HCT116 (cell line): ENCODE data around the gene LAGE3. TPM values are rescaled to one million over a fixed set of nuclear protein-coding genes. Genes with fewer than 3 reads are reported as not detected.

Experiments
- ATAC-seq: fragments of 200-7000 bp; cut with Tn5 transposase; 2 replicates; pipeline ENCODE4 v1.9.1; 2020; ENCODE audit warnings: mild to moderate bottlenecking, moderate library complexity
- BruUV-seq: library from RNA; stranded (reverse); fragments of 400-500 nt; replicated peaks from 2 replicates; lab custom pipeline; 2021; lab: Mats Ljungman, UMichigan
- CTCF ChIA-PET: fragments of 300-600 bp; sonication (Branson Sonifier 250); formaldehyde crosslinking; loops from one replicate; lab custom pipeline; 2021; ENCODE audit warnings: antibody characterized with exemption; lab: Charles Lee
- POLR2A ChIA-PET: fragments of 300-600, 350-600 bp; sonication (Branson Sonifier 250); formaldehyde crosslinking; loops from one replicate; lab custom pipeline; 2021; ENCODE audit warnings: antibody characterized with exemption; lab: Charles Lee
- RAD21 ChIA-PET, 2 experiments: fragments of 300-600 bp; sonication (Branson Sonifier 250); formaldehyde crosslinking; loops; one replicate each; lab custom pipeline; 2023; ENCODE audit warnings: low total read pairs in 2 of 2; ENCODE audit not compliant: uncharacterized antibody in 2 of 2, unreplicated experiment in 2 of 2, low non-redundant PET in 1 of 2; lab: Charles Lee
- DNase-seq: peaks from one replicate; pipeline ENCODE4 v3.0.0-alpha.2; 2010; ENCODE audit warnings: low read depth, low spot score
- H2AFZ ChIP-seq: fragments of 200-600 bp; shearing (Covaris generic), sonication (generic); 2 replicates; pipeline ENCODE4 v1.6.1; 2017; ENCODE audit warnings: low read depth, mixed run types, mixed read lengths, antibody characterized with exemption, low read length; ENCODE audit not compliant: poor library complexity, severe bottlenecking
- H3K27ac ChIP-seq: 2 replicates; pipeline ENCODE4 v1.5.1; 2012; ENCODE audit warnings: low read depth, low read length
- H3K27me3 ChIP-seq: fragments of 200-600 bp; sonication (generic); 2 replicates; pipeline ENCODE4 v1.6.1; 2016; ENCODE audit warnings: mixed run types, low read length, mixed read lengths; ENCODE audit not compliant: insufficient read depth
- H3K36me3 ChIP-seq, 2 experiments: fragments of 200-500 bp in 1 of 2; fragments of 200-600 bp in 1 of 2; sonication (Bioruptor generic) in 1 of 2; sonication (generic) in 1 of 2; 2 replicates each; pipeline versions ENCODE4 v1.5.1 to v1.6.1; 2014 to 2016; ENCODE audit warnings: low read length in 2 of 2, inconsistent platforms in 1 of 2, mixed read lengths in 1 of 2, mixed run types in 1 of 2; ENCODE audit not compliant: insufficient read depth in 2 of 2, control insufficient read depth in 1 of 2
- H3K4me1 ChIP-seq, 2 experiments: fragments of 200-600 bp in 1 of 2; sonication (generic) in 1 of 2; 2 replicates each; pipeline versions ENCODE4 v1.5.1 to v1.6.1; 2012 to 2017; ENCODE audit warnings: low read length in 2 of 2, inconsistent platforms in 1 of 2, mild to moderate bottlenecking in 1 of 2, mixed read lengths in 1 of 2, mixed run types in 1 of 2, moderate library complexity in 1 of 2; ENCODE audit not compliant: insufficient read depth in 2 of 2, control insufficient read depth in 1 of 2
- H3K4me2 ChIP-seq: fragments of 200-600 bp; sonication (generic); 2 replicates; pipeline ENCODE4 v1.6.1; 2017; ENCODE audit warnings: mixed run types, low read length, mixed read lengths
- H3K4me3 ChIP-seq, 2 experiments: fragments of 200-600 bp in 1 of 2; sonication (generic) in 1 of 2; replicated peaks in 1 of 2; 2 replicates each; pipeline ENCODE4 v1.5.1; 2011 to 2016; ENCODE audit warnings: low read length in 2 of 2, control low read depth in 1 of 2, low read depth in 1 of 2, mild to moderate bottlenecking in 1 of 2, mixed read lengths in 1 of 2, mixed run types in 1 of 2
- H3K79me2 ChIP-seq: fragments of 200-600 bp; sonication (generic); 2 replicates; pipeline ENCODE4 v1.6.1; 2017; ENCODE audit warnings: mild to moderate bottlenecking, mixed run types, low read length, moderate library complexity, mixed read lengths; ENCODE audit not compliant: insufficient read depth
- H3K9ac ChIP-seq: fragments of 200-600 bp; sonication (generic); 2 replicates; pipeline ENCODE4 v1.6.1; 2016; ENCODE audit warnings: low read length, mixed read lengths
- H3K9me2 ChIP-seq: fragments of 200-600 bp; sonication (generic), shearing (Covaris generic); 2 replicates; pipeline ENCODE4 v1.6.1; 2017; ENCODE audit warnings: mixed run types, mild to moderate bottlenecking, moderate library complexity; ENCODE audit not compliant: insufficient read depth
- H3K9me3 ChIP-seq, 2 experiments: fragments of 200-500 bp in 1 of 2; fragments of 200-600 bp in 1 of 2; sonication (Bioruptor generic) in 1 of 2; sonication (generic) in 1 of 2; 2 replicates each; pipeline ENCODE4 v1.6.1; 2014 to 2017; ENCODE audit warnings: low read length in 2 of 2, mixed read lengths in 2 of 2, inconsistent platforms in 1 of 2, low read depth in 1 of 2, mild to moderate bottlenecking in 1 of 2, mixed run types in 1 of 2, moderate library complexity in 1 of 2; ENCODE audit not compliant: control insufficient read depth in 1 of 2, insufficient read depth in 1 of 2
- H4K20me1 ChIP-seq: fragments of 200-600 bp; sonication (generic), shearing (Covaris generic); 2 replicates; pipeline ENCODE4 v1.6.1; 2017; ENCODE audit warnings: mixed run types, mild to moderate bottlenecking, moderate library complexity; ENCODE audit not compliant: insufficient read depth
- CEBPB ChIP-seq: IDR thresholded peaks from 2 replicates; pipeline ENCODE4 v1.6.1; 2012; ENCODE audit warnings: low read depth
- EGR1 ChIP-seq: IDR thresholded peaks from 2 replicates; pipeline ENCODE4 v1.6.1; 2012; ENCODE audit warnings: low read depth
- ELF1 ChIP-seq: IDR thresholded peaks from 2 replicates; pipeline ENCODE4 v1.6.1; 2012; ENCODE audit warnings: low read depth, borderline replicate concordance
- FOSL1 ChIP-seq: IDR thresholded peaks from 2 replicates; pipeline ENCODE4 v1.6.1; 2012; ENCODE audit warnings: low read depth
- POLR2A ChIP-seq: IDR thresholded peaks from 2 replicates; pipeline ENCODE4 v1.7.0; 2011; ENCODE audit warnings: borderline replicate concordance; ENCODE audit not compliant: insufficient read depth, insufficient read length; ENCODE audit errors: extremely low read depth
- POLR2AphosphoS5 ChIP-seq: IDR thresholded peaks from 2 replicates; pipeline ENCODE4 v1.6.1; 2011; ENCODE audit warnings: mild to moderate bottlenecking, low read depth, low read length, moderate library complexity
- SRF ChIP-seq: IDR thresholded peaks from 2 replicates; pipeline ENCODE4 v1.6.1; 2012; ENCODE audit warnings: low read depth
- ZFX ChIP-seq: fragments of 450-650 bp; IDR thresholded peaks from 2 replicates; pipeline ENCODE4 v1.6.1; 2017
- ZNF274 ChIP-seq: fragments of 200-500 bp; sonication (Bioruptor generic); IDR thresholded peaks from 2 replicates; pipeline ENCODE4 v1.6.1; 2014; ENCODE audit warnings: mild to moderate bottlenecking, low read depth, low read length, inconsistent platforms
- intact Hi-C: fragments of 100-400 bp; cut with micrococcal nuclease; formaldehyde crosslinking; loops from 2 replicates; pipeline ENCODE4 v1.10.0; 2022
- total RNA-seq: library from RNA; stranded (reverse); gene quantifications from one replicate; pipeline ENCODE4 v1.2.1, GENCODE V29; 2021; ENCODE audit not compliant: unreplicated experiment
- TF ChIP-seq, protein P1 (sequence below): IDR thresholded peaks from 2 replicates; pipeline ENCODE4 v1.6.1; 2012
- TF ChIP-seq, protein P2 (sequence below), 3 experiments: fragments of 200-600 bp in 1 of 3; sonication (generic) in 1 of 3; IDR thresholded peaks in 2 of 3; conservative IDR thresholded peaks in 1 of 3; 2 replicates each; pipeline ENCODE4 v1.5.1; 2012 to 2017; ENCODE audit warnings: low read depth in 2 of 3, low read length in 2 of 3, antibody characterized with exemption in 1 of 3, borderline replicate concordance in 1 of 3, control low read depth in 1 of 3, mild to moderate bottlenecking in 1 of 3, mixed read lengths in 1 of 3, mixed run types in 1 of 3, moderate library complexity in 1 of 3; ENCODE audit not compliant: insufficient read depth in 1 of 3
- TF ChIP-seq, protein P3 (sequence below): IDR thresholded peaks from 2 replicates; pipeline ENCODE4 v1.6.1; 2012; ENCODE audit warnings: low read depth
- TF ChIP-seq, protein P4 (sequence below): IDR thresholded peaks from 2 replicates; pipeline ENCODE4 v1.6.1; 2011; ENCODE audit warnings: mild to moderate bottlenecking, low read length, moderate library complexity; ENCODE audit not compliant: insufficient replicate concordance; ENCODE audit errors: extremely low read depth

The LAGE3 gene
- total RNA-seq, 1 experiment from 2014 or later, result 42.8 TPM

DNA sequence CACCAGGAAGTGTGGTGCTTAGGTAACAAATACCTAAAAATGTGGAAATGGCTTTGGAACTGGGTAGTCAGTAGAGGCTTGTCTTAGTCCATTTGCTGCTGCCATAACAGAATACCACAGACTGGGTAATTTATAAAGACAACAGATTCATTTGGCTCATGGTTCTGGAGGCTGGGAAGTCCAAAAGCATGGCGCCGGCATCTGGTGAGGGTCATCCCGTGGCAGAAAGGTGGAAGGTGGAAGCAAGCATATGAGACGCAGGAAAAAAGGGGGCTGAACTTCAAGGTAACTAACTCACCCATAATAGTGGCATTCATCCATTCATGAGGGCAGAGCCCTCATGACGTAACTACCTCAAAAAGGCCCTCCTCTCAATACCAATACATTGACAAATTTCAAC lies 30.4 kb upstream of the LAGE3 start:
- Histone ChIP-seq H3K79me2 (no peaks in the 10 kb centered on the region), H3K4me3 (no peak overlapping the region), H3K4me2 (no peak overlapping the region), H3K9me3 (no peaks in the 10 kb centered on the region), H3K9me2 (no peaks in the 10 kb centered on the region), H2AFZ (no peak overlapping the region), H3K27ac (no peak overlapping the region), H4K20me1 (no peaks in the 10 kb centered on the region), H3K4me1 (peaks cover 0 to 5% of the 10 kb centered on the region in 2 experiments; a peak in 1 of 4 replicates), H3K27me3 (no peaks in the 10 kb centered on the region), H3K36me3 (no peaks in the 10 kb centered on the region), H3K9ac (no peak overlapping the region)
- ATAC-seq (no peak), DNase-seq (no peak)
- TF ChIP-seq, protein P1, sequence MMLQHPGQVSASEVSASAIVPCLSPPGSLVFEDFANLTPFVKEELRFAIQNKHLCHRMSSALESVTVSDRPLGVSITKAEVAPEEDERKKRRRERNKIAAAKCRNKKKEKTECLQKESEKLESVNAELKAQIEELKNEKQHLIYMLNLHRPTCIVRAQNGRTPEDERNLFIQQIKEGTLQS, result no peak
- TF ChIP-seq, protein P2, sequence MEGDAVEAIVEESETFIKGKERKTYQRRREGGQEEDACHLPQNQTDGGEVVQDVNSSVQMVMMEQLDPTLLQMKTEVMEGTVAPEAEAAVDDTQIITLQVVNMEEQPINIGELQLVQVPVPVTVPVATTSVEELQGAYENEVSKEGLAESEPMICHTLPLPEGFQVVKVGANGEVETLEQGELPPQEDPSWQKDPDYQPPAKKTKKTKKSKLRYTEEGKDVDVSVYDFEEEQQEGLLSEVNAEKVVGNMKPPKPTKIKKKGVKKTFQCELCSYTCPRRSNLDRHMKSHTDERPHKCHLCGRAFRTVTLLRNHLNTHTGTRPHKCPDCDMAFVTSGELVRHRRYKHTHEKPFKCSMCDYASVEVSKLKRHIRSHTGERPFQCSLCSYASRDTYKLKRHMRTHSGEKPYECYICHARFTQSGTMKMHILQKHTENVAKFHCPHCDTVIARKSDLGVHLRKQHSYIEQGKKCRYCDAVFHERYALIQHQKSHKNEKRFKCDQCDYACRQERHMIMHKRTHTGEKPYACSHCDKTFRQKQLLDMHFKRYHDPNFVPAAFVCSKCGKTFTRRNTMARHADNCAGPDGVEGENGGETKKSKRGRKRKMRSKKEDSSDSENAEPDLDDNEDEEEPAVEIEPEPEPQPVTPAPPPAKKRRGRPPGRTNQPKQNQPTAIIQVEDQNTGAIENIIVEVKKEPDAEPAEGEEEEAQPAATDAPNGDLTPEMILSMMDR (IDR thresholded peaks at IDR 0.05 in 2 of 3, conservative IDR thresholded peaks at IDR 0.05 in 1 of 3; ENCODE audit: borderline replicate concordance in 1 of 3, insufficient read depth in 1 of 3, low read depth in 2 of 3, low read length in 2 of 3), result no peak
- no peak for TF ChIP-seq SRF
- TF ChIP-seq, protein P3, sequence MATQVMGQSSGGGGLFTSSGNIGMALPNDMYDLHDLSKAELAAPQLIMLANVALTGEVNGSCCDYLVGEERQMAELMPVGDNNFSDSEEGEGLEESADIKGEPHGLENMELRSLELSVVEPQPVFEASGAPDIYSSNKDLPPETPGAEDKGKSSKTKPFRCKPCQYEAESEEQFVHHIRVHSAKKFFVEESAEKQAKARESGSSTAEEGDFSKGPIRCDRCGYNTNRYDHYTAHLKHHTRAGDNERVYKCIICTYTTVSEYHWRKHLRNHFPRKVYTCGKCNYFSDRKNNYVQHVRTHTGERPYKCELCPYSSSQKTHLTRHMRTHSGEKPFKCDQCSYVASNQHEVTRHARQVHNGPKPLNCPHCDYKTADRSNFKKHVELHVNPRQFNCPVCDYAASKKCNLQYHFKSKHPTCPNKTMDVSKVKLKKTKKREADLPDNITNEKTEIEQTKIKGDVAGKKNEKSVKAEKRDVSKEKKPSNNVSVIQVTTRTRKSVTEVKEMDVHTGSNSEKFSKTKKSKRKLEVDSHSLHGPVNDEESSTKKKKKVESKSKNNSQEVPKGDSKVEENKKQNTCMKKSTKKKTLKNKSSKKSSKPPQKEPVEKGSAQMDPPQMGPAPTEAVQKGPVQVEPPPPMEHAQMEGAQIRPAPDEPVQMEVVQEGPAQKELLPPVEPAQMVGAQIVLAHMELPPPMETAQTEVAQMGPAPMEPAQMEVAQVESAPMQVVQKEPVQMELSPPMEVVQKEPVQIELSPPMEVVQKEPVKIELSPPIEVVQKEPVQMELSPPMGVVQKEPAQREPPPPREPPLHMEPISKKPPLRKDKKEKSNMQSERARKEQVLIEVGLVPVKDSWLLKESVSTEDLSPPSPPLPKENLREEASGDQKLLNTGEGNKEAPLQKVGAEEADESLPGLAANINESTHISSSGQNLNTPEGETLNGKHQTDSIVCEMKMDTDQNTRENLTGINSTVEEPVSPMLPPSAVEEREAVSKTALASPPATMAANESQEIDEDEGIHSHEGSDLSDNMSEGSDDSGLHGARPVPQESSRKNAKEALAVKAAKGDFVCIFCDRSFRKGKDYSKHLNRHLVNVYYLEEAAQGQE, result no peak
- no peak for TF ChIP-seq POLR2AphosphoS5
- TF ChIP-seq CEBPB, result no peak
- TF ChIP-seq, protein P4, sequence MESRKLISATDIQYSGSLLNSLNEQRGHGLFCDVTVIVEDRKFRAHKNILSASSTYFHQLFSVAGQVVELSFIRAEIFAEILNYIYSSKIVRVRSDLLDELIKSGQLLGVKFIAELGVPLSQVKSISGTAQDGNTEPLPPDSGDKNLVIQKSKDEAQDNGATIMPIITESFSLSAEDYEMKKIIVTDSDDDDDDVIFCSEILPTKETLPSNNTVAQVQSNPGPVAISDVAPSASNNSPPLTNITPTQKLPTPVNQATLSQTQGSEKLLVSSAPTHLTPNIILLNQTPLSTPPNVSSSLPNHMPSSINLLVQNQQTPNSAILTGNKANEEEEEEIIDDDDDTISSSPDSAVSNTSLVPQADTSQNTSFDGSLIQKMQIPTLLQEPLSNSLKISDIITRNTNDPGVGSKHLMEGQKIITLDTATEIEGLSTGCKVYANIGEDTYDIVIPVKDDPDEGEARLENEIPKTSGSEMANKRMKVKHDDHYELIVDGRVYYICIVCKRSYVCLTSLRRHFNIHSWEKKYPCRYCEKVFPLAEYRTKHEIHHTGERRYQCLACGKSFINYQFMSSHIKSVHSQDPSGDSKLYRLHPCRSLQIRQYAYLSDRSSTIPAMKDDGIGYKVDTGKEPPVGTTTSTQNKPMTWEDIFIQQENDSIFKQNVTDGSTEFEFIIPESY, result no peak
- TF ChIP-seq ZFX, result no peak
- TF ChIP-seq POLR2A, result no peak
- no peak for TF ChIP-seq EGR1
- TF ChIP-seq ZNF274, result no peak
- TF ChIP-seq ELF1, result no peak
- no peak for TF ChIP-seq FOSL1
- BruUV-seq, result no TSS peak
- ChIA-PET CTCF (no interaction called here), RAD21 (no interaction called here), POLR2A (no interaction called here)
- intact Hi-C loops, result no loop called here
